ENCODE measurements around the gene RND3. TPM values are rescaled to one million over a fixed set of nuclear protein-coding genes. Genes with fewer than 3 reads are reported as not detected.

The RND3 gene
- total and polyA plus RNA-seq, 2 of the 13 experiments (the other 11 are each of a cell fraction or from before 2014, with no cell fraction given): 0.13 to 0.42 TPM

DNA sequence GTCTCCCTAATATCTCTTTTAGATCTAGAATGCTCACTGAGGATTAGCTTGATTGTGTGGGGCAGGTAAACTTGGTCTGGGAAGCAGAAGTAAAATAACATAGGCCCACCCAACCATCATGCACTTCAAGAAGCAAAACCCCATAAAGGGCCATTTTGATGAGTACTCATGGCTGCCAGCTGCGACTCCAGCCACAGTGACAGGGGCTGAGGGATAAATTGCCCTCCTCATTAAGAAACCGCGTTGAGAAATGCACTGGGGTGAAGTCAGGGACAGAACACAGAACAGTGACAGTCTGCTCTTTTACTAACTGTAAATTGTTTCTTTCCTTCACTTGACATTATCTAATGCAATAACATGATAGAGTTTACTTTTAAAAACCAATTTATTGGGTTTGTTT, 60.2 kb downstream of the RND3 start:
- BruUV-seq (replicated peaks): no TSS peak
- DNase-seq (ENCODE audit: low spot score): no peak
- Histone ChIP-seq H3K9me3 (ENCODE audit: low read length) (no peaks in the 10 kb centered on the region), H3K27ac (ENCODE audit: extremely low read length, insufficient read depth, low read length) (no peak overlapping the region), H3K4me3 (replicated peaks in 1 of 3; ENCODE audit: insufficient read depth in 1 of 3, low read depth in 2 of 3, low read length in 3 of 3) (no peak overlapping the region), H3K4me2 (ENCODE audit: low read depth, low read length) (no peak overlapping the region), H3K4me1 (ENCODE audit: insufficient read depth, low read length) (no peaks in the 10 kb centered on the region), H3K36me3 (replicated peaks in 1 of 2; ENCODE audit: control insufficient read depth in 1 of 2, insufficient read depth in 2 of 2, low read length in 2 of 2) (no peaks in the 10 kb centered on the region), H2AFZ (ENCODE audit: low read length) (no peak overlapping the region), H4K20me1 (ENCODE audit: insufficient read depth, low read length) (no peaks in the 10 kb centered on the region), H3K27me3 (ENCODE audit: control insufficient read depth in 1 of 2, insufficient read depth in 2 of 2, low read length in 2 of 2) (no peaks in the 10 kb centered on the region), H3K9ac (ENCODE audit: insufficient read depth, low read depth, low read length) (no peak overlapping the region), H3K79me2 (ENCODE audit: insufficient read depth, low read length) (no peaks in the 10 kb centered on the region)
- in situ Hi-C loops (cut with HindIII; ENCODE audit: extremely low pct_ligation_motif_present, low pct_unique_long_range_greater_than_20kb): no loop called here
- intact Hi-C loops (cut with micrococcal nuclease; ENCODE audit: unreplicated experiment): no loop called here
- ChIA-PET CTCF (ENCODE audit: low intra/inter-chr PET ratio, low total read pairs) (no interaction called here), POLR2A (no interaction called here)
- FAIRE-seq: no peak
- ATAC-seq: no peak
- 39% methylated on average over 3 of the region's 3 CpGs for WGBS (ENCODE audit: low lambda C conversion rate)
- TF ChIP-seq NFKB2 (CRISPR knock-in tag; IDR thresholded peaks at IDR 0.05; ENCODE audit: borderline replicate concordance) (no peak), ZNF207 (IDR thresholded peaks at IDR 0.05; ENCODE audit: borderline replicate concordance) (no peak), ZMAT3 (CRISPR knock-in tag; conservative IDR thresholded peaks at IDR 0.05) (no peak), ATF5 (CRISPR knock-in tag; IDR thresholded peaks at IDR 0.05; ENCODE audit: low read depth) (no peak), MAFF (IDR thresholded peaks at IDR 0.05; ENCODE audit: low read depth, low read length) (no peak), ZBTB37 (CRISPR knock-in tag; IDR thresholded peaks at IDR 0.05) (no peak), GPN1 (CRISPR knock-in tag; IDR thresholded peaks at IDR 0.05; ENCODE audit: borderline replicate concordance) (no peak), ZNF343 (CRISPR knock-in tag; IDR thresholded peaks at IDR 0.05) (no peak), ZNF256 (CRISPR knock-in tag; conservative IDR thresholded peaks at IDR 0.05) (no peak), ZNF326 (CRISPR knock-in tag; IDR thresholded peaks at IDR 0.05; ENCODE audit: borderline replicate concordance) (no peak), SNAPC5 (CRISPR knock-in tag; IDR thresholded peaks at IDR 0.05; ENCODE audit: borderline replicate concordance) (no peak), ZFAT (CRISPR knock-in tag; conservative IDR thresholded peaks at IDR 0.05) (no peak), ARID4A (CRISPR knock-in tag; IDR thresholded peaks at IDR 0.05; ENCODE audit: borderline replicate concordance) (no peak)
- TF ChIP-seq, protein P1, sequence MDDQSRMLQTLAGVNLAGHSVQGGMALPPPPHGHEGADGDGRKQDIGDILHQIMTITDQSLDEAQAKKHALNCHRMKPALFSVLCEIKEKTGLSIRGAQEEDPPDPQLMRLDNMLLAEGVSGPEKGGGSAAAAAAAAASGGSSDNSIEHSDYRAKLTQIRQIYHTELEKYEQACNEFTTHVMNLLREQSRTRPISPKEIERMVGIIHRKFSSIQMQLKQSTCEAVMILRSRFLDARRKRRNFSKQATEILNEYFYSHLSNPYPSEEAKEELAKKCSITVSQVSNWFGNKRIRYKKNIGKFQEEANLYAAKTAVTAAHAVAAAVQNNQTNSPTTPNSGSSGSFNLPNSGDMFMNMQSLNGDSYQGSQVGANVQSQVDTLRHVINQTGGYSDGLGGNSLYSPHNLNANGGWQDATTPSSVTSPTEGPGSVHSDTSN (CRISPR knock-in tag; IDR thresholded peaks at IDR 0.05; ENCODE audit: borderline replicate concordance): no peak
- TF ChIP-seq, protein P2, sequence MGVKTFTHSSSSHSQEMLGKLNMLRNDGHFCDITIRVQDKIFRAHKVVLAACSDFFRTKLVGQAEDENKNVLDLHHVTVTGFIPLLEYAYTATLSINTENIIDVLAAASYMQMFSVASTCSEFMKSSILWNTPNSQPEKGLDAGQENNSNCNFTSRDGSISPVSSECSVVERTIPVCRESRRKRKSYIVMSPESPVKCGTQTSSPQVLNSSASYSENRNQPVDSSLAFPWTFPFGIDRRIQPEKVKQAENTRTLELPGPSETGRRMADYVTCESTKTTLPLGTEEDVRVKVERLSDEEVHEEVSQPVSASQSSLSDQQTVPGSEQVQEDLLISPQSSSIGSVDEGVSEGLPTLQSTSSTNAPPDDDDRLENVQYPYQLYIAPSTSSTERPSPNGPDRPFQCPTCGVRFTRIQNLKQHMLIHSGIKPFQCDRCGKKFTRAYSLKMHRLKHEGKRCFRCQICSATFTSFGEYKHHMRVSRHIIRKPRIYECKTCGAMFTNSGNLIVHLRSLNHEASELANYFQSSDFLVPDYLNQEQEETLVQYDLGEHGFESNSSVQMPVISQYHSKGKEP (CRISPR knock-in tag; IDR thresholded peaks at IDR 0.05): no peak

Measured in HepG2 (cell line).